Cardiac fibroblast (primary cell): ENCODE data around the gene USO1.
"Not testable (repeated sequence)": the region's sequence is repeated elsewhere in the genome, so short reads cannot be mapped to it uniquely, and the experiment has no call there.

ENCODE experiments used
- DNase-seq, 2 donors: peaks; one replicate each; pipeline versions ENCODE4 v3.0.0 to v3.0.0-alpha.2; 2010; ENCODE audit warnings: low read depth in 2 of 2
- H3K4me3 ChIP-seq, 2 donors: replicated peaks in 1 of 2; 1 replicate in 1 of 2; 2 replicates in 1 of 2; pipeline ENCODE4 v1.5.1; 2011; ENCODE audit warnings: low read depth in 2 of 2, low read length in 2 of 2, mild to moderate bottlenecking in 2 of 2, moderate library complexity in 1 of 2
- TF ChIP-seq, protein P1 (sequence below): IDR thresholded peaks from one replicate; pipeline ENCODE4 v1.5.1; 2011; ENCODE audit warnings: low read depth, mild to moderate bottlenecking, low read length, inconsistent platforms

The USO1 gene

DNA sequence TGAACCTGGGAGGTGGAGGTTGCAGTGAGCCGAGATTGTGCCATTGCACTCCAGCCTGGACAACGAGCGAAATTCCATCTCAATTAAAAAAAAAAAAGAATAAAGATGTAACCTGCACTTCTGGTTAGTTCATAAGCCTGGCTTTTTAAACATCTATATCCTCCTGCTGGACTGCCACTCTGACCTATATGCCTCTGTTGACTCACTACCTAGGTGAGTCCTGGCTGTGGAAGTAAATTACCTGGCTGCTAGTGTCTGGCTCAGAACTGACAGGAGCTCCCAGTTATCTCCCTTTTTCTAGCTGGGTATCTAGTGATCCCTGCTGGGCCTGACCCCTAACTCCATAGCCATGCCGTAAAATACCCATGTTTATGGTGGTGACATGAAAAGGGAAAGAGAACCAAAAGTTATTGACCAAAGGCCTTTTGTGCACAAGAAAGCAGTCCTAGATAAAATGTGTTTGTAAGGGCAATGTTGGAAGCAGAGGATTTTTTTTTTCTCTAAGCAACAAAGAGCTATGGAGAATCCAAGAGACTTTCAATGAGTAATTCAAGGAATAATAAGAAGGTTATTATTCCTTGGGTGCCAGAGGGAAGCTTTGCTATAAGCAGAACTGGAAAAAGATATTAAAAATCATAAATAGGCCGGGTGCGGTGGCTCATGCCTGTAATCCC is 40.8 kb upstream of the USO1 start:
- TF ChIP-seq, protein P1, sequence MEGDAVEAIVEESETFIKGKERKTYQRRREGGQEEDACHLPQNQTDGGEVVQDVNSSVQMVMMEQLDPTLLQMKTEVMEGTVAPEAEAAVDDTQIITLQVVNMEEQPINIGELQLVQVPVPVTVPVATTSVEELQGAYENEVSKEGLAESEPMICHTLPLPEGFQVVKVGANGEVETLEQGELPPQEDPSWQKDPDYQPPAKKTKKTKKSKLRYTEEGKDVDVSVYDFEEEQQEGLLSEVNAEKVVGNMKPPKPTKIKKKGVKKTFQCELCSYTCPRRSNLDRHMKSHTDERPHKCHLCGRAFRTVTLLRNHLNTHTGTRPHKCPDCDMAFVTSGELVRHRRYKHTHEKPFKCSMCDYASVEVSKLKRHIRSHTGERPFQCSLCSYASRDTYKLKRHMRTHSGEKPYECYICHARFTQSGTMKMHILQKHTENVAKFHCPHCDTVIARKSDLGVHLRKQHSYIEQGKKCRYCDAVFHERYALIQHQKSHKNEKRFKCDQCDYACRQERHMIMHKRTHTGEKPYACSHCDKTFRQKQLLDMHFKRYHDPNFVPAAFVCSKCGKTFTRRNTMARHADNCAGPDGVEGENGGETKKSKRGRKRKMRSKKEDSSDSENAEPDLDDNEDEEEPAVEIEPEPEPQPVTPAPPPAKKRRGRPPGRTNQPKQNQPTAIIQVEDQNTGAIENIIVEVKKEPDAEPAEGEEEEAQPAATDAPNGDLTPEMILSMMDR = no peak
- H3K4me3 ChIP-seq = no peak overlapping the region
- DNase-seq = no peak

DNA sequence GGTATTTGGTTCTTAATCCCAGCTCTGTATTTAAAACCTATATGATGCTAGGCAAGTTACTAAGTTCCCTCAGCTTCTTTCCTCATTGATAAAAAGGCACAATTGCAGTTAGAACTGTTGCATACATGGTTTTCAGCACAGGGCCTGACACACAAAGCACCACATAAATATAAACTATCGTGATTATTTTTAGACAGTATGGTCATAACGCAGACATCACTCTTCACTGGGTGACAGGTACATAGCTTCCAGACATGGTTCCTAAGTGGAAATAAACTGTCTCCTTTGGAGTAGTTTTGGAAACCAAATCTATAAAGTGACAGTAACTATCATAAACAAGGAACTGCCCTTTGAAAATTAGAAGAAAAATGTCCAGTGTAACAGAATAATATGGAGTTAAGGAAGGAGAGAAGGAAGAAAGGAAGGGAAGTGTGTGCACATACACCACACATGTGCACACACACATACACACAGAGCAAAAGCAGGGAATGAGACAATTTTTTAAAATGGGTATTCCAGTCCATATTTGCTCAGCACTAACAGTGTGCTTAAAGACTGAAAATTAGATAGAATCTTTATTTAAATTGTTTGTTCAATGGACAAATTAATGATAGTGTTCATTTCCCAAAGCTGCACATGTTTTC is 38.7 kb upstream of the USO1 start:
- DNase-seq = no peak
- no peak overlapping the region for H3K4me3 ChIP-seq
- TF ChIP-seq, protein P1 = no peak

DNA sequence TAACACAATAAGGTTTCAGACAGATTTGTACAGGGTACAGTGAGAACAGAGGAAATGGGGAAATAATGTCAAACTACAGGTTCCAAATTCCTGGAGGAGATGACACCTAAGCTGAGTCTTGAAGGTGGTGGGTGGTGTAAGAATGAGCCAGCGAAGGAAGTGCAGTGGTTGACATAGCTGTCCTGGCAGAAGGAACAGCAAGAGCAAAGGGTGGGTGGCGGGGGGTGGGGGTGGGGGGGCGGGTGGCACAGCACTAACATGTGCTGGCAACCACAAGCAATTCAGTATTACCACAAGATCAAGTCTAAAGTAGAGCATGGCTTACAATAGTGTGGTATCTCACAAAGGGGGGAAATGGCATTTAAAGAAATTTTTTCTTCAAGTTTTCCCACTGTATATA is 38.0 kb upstream of the USO1 start:
- no peak overlapping the region for H3K4me3 ChIP-seq
- DNase-seq = no peak
- TF ChIP-seq, protein P1 = no peak

DNA sequence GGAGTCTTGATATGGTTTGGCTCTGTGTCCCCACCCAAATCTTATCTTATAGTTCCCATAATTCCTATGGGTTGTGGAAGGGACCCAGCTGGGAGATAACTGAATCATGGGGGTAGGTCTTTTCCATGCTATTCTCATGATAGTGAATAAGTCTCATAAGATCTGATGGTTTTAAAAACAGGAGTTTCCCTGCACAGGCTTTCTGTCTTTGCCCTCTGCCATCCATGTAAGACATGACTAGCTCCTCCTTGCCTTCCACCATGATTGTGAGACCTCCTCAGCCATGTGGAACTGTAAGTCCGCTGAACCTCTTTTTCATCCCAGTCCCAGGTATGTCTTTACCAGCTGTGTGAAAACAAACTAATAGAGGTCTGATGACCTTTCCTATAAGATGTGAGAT is 37.3 kb upstream of the USO1 start:
- not testable (repeated sequence) for DNase-seq, H3K4me3 ChIP-seq

DNA sequence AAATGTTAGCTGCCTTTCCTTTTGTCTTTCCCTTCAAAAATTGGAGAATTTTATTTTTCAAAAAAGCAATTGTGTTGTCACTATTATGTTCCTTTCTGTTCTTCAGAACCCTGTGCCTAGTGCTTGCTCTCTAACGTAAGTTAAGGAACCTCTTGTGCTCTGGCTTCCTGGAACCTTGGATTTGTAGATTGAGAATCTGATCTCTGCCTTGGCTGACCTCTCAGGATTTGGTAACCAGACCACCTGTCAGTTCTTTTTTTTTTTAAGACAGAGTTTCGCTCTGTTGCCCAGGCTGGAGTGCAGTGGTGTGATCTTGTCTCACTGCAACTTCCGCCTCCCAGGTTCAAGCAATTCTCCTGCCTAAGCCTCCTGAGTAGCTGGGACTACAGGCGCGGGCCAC is 32.3 kb upstream of the USO1 start:
- not testable (repeated sequence) for DNase-seq, H3K4me3 ChIP-seq

DNA sequence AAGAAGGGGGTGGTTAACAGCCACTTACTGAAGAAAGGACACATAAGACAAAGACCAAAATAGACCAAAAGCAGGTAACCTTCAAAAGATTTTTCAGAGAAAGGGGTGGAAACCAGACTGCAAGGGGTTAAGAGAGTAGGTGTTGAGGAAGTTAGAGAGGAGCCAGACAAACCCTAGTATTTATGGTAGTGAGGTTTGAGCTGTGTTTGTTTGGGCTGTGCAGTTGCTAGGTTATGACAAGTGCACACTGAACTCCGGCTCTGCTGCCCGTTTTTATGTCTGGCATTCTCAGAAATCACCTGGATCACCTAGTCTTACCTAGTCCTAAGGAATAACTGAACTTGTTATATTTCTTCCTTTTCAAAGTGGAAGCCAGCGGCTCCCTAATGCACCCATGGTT is 28.3 kb upstream of the USO1 start:
- no peak overlapping the region for H3K4me3 ChIP-seq
- no peak for DNase-seq
- TF ChIP-seq, protein P1 = no peak

DNA sequence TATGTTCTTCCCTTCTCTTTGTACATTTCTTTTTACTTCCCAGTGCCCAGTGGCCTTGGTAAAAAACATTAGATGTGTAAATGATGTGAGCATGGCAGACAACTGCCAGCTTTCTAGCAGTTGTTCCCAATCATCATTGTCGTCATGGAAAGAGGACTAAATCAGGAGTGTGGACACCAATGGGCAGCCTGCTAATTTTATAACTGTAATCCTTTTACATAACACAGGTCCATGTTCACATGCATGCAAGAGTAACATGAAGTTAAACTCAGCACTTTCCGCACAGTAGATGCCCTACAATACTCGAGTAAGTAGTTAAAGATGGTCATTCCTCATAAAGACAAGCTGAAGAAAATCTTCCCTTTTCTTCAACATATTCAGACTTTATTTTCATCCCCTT is 27.8 kb upstream of the USO1 start:
- H3K4me3 ChIP-seq = no peak overlapping the region
- no peak for DNase-seq
- TF ChIP-seq, protein P1 = no peak
